ENCODE measurements around the gene ARID1B.

The ARID1B gene

GRCh38 chr6:156897907-156898531 is 120.8 kb downstream of the ARID1B start:
- H3K4me3 ChIP-seq (replicated peaks; ENCODE audit: low read depth, low read length) = no peak overlapping the region
- no peak for DNase-seq (ENCODE audit: extremely low read depth, low read depth)
- TF ChIP-seq CTCF (IDR thresholded peaks at IDR 0.05; ENCODE audit: low read depth, low read length, missing control alignments) = no peak

GRCh38 chr6:156899071-156899470 is 121.9 kb downstream of the ARID1B start:
- DNase-seq (ENCODE audit: extremely low read depth, low read depth) = no peak
- no peak for TF ChIP-seq CTCF (IDR thresholded peaks at IDR 0.05; ENCODE audit: low read depth, low read length, missing control alignments)
- no peak overlapping the region for H3K4me3 ChIP-seq (replicated peaks; ENCODE audit: low read depth, low read length)

GRCh38 chr6:156899532-156900135 is 122.5 kb downstream of the ARID1B start:
- TF ChIP-seq CTCF (IDR thresholded peaks at IDR 0.05; ENCODE audit: low read depth, low read length, missing control alignments) = no peak
- H3K4me3 ChIP-seq (replicated peaks; ENCODE audit: low read depth, low read length) = no peak overlapping the region
- DNase-seq (ENCODE audit: extremely low read depth, low read depth) = no peak

GRCh38 chr6:156900292-156900691 is 123.1 kb downstream of the ARID1B start:
- no peak overlapping the region for H3K4me3 ChIP-seq (replicated peaks; ENCODE audit: low read depth, low read length)
- no peak for DNase-seq (ENCODE audit: extremely low read depth, low read depth)
- no peak for TF ChIP-seq CTCF (IDR thresholded peaks at IDR 0.05; ENCODE audit: low read depth, low read length, missing control alignments)

GRCh38 chr6:156901309-156902019 is 124.3 kb downstream of the ARID1B start:
- no peak overlapping the region for H3K4me3 ChIP-seq (replicated peaks; ENCODE audit: low read depth, low read length)
- DNase-seq (ENCODE audit: extremely low read depth, low read depth) = no peak
- TF ChIP-seq CTCF (IDR thresholded peaks at IDR 0.05; ENCODE audit: low read depth, low read length, missing control alignments) = no peak

- H3K4me3 ChIP-seq (replicated peaks; ENCODE audit: low read depth, low read length) = no peak overlapping the region
- TF ChIP-seq CTCF (IDR thresholded peaks at IDR 0.05; ENCODE audit: low read depth, low read length, missing control alignments) = no peak
- DNase-seq (ENCODE audit: extremely low read depth, low read depth) = no peak
Observed at GRCh38 chr6:156902782-156903181, 125.6 kb downstream of the ARID1B start.
